Caco-2 (cell line): ENCODE data around the gene GPC6. TPM values are rescaled to one million over a fixed set of nuclear protein-coding genes. Genes with fewer than 3 reads are reported as not detected.

Experiments used
- BruUV-seq: library from RNA; stranded (reverse); fragments of 400-500 nt; replicated peaks from 2 replicates; lab custom pipeline; 2021; lab: Mats Ljungman, UMichigan
- CTCF ChIA-PET: fragments of 300-600 bp; sonication (Branson Sonifier 250); formaldehyde crosslinking; loops from one replicate; lab custom pipeline; 2022; ENCODE audit warnings: antibody characterized with exemption; lab: Charles Lee
- POLR2A ChIA-PET: fragments of 300-600 bp; sonication (Branson Sonifier 250); formaldehyde crosslinking; loops from one replicate; lab custom pipeline; 2022; ENCODE audit warnings: antibody characterized with exemption; lab: Charles Lee
- DNase-seq, 2 experiments: peaks; one replicate each; pipeline versions ENCODE4 v3.0.0 to v3.0.0-alpha.2; 2020 to 2022
- H3K27me3 ChIP-seq: replicated peaks from 2 replicates; pipeline ENCODE4 v1.6.0; 2011; ENCODE audit warnings: low read length; ENCODE audit not compliant: control insufficient read depth, insufficient read depth
- H3K36me3 ChIP-seq: 2 replicates; pipeline ENCODE4 v1.5.1; 2011; ENCODE audit warnings: low read length; ENCODE audit not compliant: control insufficient read depth, insufficient read depth
- H3K4me1 ChIP-seq: fragments of 250-450 bp; sonication (Bioruptor Pico); 2 replicates; pipeline ENCODE4 v1.5.1; 2020; ENCODE audit warnings: mild to moderate bottlenecking
- H3K4me3 ChIP-seq: 2 replicates; pipeline ENCODE4 v1.5.1; 2011; ENCODE audit warnings: low read depth, mild to moderate bottlenecking, control low read depth, low read length
- H3K9me3 ChIP-seq: fragments of 250-450 bp; sonication (Bioruptor Pico); 2 replicates; pipeline ENCODE4 v1.5.1; 2020; ENCODE audit warnings: mild to moderate bottlenecking, moderate library complexity
- H3K27ac Mint-ChIP-seq: one replicate; pipeline ENCODE4 v1.8.0; 2022; ENCODE audit warnings: mixed read lengths; ENCODE audit not compliant: unreplicated experiment
- H3K27me3 Mint-ChIP-seq: one replicate; pipeline ENCODE4 v1.8.0; 2022; ENCODE audit warnings: mixed read lengths; ENCODE audit not compliant: insufficient read depth, unreplicated experiment
- H3K36me3 Mint-ChIP-seq: one replicate; pipeline ENCODE4 v1.8.0; 2022; ENCODE audit warnings: mild to moderate bottlenecking, mixed read lengths; ENCODE audit not compliant: insufficient read depth, unreplicated experiment
- H3K4me1 Mint-ChIP-seq: one replicate; pipeline ENCODE4 v1.8.0; 2022; ENCODE audit warnings: low read depth, mixed read lengths; ENCODE audit not compliant: unreplicated experiment
- H3K4me3 Mint-ChIP-seq: one replicate; pipeline ENCODE4 v1.8.0; 2022; ENCODE audit warnings: mild to moderate bottlenecking, moderate library complexity, mixed read lengths; ENCODE audit not compliant: unreplicated experiment
- H3K9me3 Mint-ChIP-seq: one replicate; pipeline ENCODE4 v1.8.0; 2022; ENCODE audit warnings: mixed read lengths; ENCODE audit not compliant: unreplicated experiment
- intact Hi-C: fragments of 100-400 bp; cut with micrococcal nuclease; formaldehyde crosslinking; loops from one replicate; pipeline ENCODE4 v1.10.0; 2022; ENCODE audit not compliant: unreplicated experiment
- total RNA-seq: library from RNA; stranded (reverse); gene quantifications from 2 replicates; pipeline ENCODE4 v1.2.3, GENCODE V29; 2022
- TF ChIP-seq, protein P1 (sequence below), 2 experiments: fragments of 200-600 bp in 1 of 2; IDR thresholded peaks; 1 replicate in 1 of 2; 2 replicates in 1 of 2; pipeline versions ENCODE4 v1.5.1 to v1.8.0; 2011 to 2022; ENCODE audit warnings: antibody characterized with exemption in 1 of 2, control low read depth in 1 of 2, inconsistent platforms in 1 of 2, low read depth in 1 of 2, low read length in 1 of 2, mild to moderate bottlenecking in 1 of 2, moderate library complexity in 1 of 2; ENCODE audit not compliant: insufficient read depth in 1 of 2, severe bottlenecking in 1 of 2, unreplicated experiment in 1 of 2

The GPC6 gene
- total RNA-seq, 1 experiment from 2014 or later = 0.16 TPM

DNA sequence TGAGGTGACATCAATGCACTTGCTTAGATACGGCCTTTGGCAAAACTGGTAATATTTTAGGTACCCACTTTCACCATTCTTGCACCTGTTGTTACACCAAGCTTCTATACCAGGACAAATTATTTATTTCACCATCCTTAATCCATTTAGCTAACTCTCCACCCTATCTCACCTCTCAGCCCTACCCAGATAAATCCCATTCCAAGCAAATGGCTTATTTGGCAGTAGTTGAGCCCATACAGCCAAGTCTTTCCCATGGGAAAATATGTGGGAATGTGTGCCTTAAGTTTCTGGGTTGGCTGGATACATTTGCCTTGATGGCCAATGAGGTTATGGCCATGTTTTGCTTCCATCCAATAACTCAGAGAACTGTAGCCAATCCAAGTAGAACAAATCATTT lies 551.9 kb downstream of the GPC6 start:
- Histone ChIP-seq H3K4me3 (no peak overlapping the region), H3K4me1 (no peaks in the 10 kb centered on the region; the same call in 1 of the 2 replicates), H3K27me3 (no peaks in the 10 kb centered on the region), H3K36me3 (no peaks in the 10 kb centered on the region), H3K9me3 (no peaks in the 10 kb centered on the region)
- intact Hi-C loops = no loop called here
- no peak for DNase-seq
- Mint-ChIP-seq H3K4me3 (no peak overlapping the region), H3K27me3 (no peaks in the 10 kb centered on the region), H3K9me3 (no peaks in the 10 kb centered on the region), H3K27ac (no peak overlapping the region), H3K4me1 (peaks cover 10% of the 10 kb centered on the region), H3K36me3 (no peaks in the 10 kb centered on the region)
- POLR2A ChIA-PET = no interaction called here
- TF ChIP-seq, protein P1, sequence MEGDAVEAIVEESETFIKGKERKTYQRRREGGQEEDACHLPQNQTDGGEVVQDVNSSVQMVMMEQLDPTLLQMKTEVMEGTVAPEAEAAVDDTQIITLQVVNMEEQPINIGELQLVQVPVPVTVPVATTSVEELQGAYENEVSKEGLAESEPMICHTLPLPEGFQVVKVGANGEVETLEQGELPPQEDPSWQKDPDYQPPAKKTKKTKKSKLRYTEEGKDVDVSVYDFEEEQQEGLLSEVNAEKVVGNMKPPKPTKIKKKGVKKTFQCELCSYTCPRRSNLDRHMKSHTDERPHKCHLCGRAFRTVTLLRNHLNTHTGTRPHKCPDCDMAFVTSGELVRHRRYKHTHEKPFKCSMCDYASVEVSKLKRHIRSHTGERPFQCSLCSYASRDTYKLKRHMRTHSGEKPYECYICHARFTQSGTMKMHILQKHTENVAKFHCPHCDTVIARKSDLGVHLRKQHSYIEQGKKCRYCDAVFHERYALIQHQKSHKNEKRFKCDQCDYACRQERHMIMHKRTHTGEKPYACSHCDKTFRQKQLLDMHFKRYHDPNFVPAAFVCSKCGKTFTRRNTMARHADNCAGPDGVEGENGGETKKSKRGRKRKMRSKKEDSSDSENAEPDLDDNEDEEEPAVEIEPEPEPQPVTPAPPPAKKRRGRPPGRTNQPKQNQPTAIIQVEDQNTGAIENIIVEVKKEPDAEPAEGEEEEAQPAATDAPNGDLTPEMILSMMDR (IDR thresholded peaks at IDR 0.05; ENCODE audit: insufficient read depth in 1 of 2, low read depth in 1 of 2, low read length in 1 of 2, severe bottlenecking in 1 of 2, unreplicated experiment in 1 of 2) = no peak
- no TSS peak for BruUV-seq
- CTCF ChIA-PET = no interaction called here

DNA sequence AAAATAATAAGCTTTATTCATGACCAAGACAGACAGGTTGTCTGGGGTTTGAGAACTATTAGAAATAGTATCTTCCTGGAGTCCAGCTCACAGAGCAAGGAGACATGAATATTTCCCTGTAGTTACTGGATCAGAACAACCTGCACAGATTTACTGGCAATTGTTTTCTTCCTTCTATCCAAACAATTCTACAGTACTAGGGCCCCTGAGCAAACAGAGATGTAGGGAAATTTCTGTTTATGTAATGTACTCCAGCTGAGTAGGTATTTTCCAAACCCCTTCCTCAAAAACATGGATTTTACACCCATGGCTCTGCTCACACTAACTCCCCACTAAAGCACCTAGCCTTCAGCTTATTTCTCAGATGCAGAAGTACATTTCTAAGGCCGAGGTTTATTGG lies 557.6 kb downstream of the GPC6 start:
- H3K27me3 Mint-ChIP-seq = no peaks in the 10 kb centered on the region
- no peak for DNase-seq
- intact Hi-C loops = no loop called here
- Histone ChIP-seq H3K36me3 (no peaks in the 10 kb centered on the region), H3K4me3 (no peak overlapping the region), H3K4me1 (no peaks in the 10 kb centered on the region), H3K27me3 (no peaks in the 10 kb centered on the region), H3K9me3 (no peaks in the 10 kb centered on the region)
- ChIA-PET CTCF (no interaction called here), POLR2A (no interaction called here)
- no peak overlapping the region for H3K4me3 Mint-ChIP-seq
- no TSS peak for BruUV-seq
- H3K36me3 Mint-ChIP-seq = no peaks in the 10 kb centered on the region
- H3K4me1 Mint-ChIP-seq = no peaks in the 10 kb centered on the region
- H3K27ac Mint-ChIP-seq = no peak overlapping the region
- TF ChIP-seq, protein P1 (IDR thresholded peaks at IDR 0.05; ENCODE audit: insufficient read depth in 1 of 2, low read depth in 1 of 2, low read length in 1 of 2, severe bottlenecking in 1 of 2, unreplicated experiment in 1 of 2) = no peak
- H3K9me3 Mint-ChIP-seq = no peaks in the 10 kb centered on the region

DNA sequence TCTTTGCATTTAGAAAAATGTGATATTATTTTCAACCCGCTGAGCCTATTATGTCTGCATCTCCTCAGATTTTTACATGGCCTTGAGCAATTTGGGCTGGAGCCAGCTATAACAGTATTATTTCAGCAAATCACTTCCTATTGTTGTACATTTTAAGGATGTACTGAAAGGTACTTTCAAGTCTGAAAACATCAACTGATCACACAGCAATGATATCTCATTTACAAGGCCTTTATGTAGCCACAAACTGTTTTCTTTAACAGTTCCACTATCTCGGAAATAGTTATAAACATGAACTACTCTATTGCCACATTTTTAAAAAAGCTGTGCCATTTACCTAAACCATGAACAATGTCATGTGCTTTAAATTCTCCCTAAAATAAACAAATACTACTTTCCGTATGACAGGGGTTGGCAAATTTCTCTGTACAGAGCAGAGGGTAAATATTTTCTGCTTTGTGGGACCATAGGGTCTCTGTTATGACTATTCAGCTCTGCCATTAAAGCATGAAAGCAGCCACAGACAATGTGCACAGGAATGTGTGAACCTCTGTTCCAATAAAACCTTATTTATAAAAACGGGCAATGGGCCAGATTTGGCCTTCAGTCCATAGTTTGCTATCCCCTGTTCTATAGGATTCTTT lies 560.4 kb downstream of the GPC6 start:
- no TSS peak for BruUV-seq
- POLR2A ChIA-PET = no interaction called here
- H3K9me3 Mint-ChIP-seq = no peaks in the 10 kb centered on the region

More for the DNA sequence above, 560.4 kb downstream of the GPC6 start:
- intact Hi-C loops = no loop called here
- no peak for DNase-seq
- no peaks in the 10 kb centered on the region for H3K36me3 Mint-ChIP-seq
- TF ChIP-seq, protein P1 (IDR thresholded peaks at IDR 0.05; ENCODE audit: insufficient read depth in 1 of 2, low read depth in 1 of 2, low read length in 1 of 2, severe bottlenecking in 1 of 2, unreplicated experiment in 1 of 2) = no peak
- Histone ChIP-seq H3K9me3 (no peaks in the 10 kb centered on the region), H3K36me3 (no peaks in the 10 kb centered on the region), H3K27me3 (no peaks in the 10 kb centered on the region), H3K4me1 (no peaks in the 10 kb centered on the region), H3K4me3 (no peak overlapping the region)
- H3K27ac Mint-ChIP-seq = no peak overlapping the region
- H3K27me3 Mint-ChIP-seq = no peaks in the 10 kb centered on the region
- H3K4me3 Mint-ChIP-seq = no peak overlapping the region
- H3K4me1 Mint-ChIP-seq = no peaks in the 10 kb centered on the region
- CTCF ChIA-PET = no interaction called here
